NCI-H345 treated with DMSO at 0.1 percent for 48 hours (cell line): ENCODE data around the gene RASD1.

Source experiments
- DNase-seq: peaks from one replicate; lab custom pipeline; 2025; ENCODE audit not compliant: unreplicated experiment; lab: John Stamatoyannopoulos, UW

RASD1 gene

DNA sequence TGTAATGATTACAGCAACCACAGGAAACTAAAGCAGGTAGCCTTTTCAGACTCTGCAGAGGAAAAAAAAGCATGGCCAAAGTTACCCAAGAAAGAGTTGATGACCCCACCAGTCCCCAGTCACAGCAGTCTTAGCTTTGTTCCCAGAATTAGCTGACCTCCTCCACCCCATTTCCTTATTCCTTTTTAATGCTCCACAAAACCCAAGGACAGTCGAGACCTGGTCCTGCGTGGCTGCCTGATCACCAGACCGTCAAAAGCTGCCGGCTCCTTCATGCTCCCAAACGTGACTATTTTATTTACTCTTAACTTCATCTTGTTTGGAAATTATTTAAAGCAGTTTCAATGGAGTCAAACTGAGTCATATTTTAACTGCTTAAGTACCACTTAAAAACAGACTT is 48.1 kb downstream of the RASD1 start:
- no peak for DNase-seq

DNA sequence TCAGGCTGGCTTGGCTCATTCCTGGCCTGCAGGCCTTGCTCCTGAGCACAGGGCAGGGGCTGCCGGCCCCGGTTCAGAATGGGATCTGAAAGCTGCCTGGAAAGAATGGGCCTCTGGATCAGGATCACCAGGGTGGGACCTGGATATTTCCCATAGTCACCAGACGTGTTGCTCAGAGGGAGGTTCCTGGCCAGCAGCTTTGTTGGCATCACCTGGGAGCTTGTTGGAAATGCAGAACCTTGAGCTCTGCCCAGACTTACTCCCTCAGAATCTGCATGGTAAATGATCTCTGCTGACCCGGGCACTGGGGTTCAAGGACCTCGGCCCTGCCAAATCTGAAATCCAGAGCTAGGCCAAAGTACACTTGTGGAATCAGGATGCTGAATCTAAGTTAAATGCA is 48.9 kb downstream of the RASD1 start:
- DNase-seq, result no peak

DNA sequence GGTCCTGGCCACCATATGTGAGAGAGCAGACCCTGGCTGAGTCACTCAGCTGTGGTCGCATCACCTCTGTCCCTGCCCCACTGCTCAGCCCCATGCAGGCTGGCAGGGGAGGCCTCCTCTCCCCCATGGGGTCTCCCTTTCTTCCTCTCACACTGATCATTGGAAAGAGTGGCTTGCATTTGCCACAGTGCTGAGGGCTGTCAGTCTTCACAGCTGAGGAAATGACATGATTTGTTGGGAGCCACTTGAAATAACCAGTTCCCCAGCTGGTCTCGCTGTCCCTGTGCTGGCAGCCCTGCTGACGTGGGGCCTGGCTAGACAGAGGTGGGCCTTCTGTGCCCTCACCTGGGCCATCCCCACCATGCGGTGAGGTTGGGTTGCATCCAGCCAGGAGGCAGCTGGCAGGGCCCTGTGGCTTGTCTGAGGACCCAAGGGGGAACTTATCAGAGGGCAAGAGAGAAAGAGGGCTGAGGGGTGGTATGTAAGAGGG is 49.5 kb downstream of the RASD1 start:
- DNase-seq, result no peak

DNA sequence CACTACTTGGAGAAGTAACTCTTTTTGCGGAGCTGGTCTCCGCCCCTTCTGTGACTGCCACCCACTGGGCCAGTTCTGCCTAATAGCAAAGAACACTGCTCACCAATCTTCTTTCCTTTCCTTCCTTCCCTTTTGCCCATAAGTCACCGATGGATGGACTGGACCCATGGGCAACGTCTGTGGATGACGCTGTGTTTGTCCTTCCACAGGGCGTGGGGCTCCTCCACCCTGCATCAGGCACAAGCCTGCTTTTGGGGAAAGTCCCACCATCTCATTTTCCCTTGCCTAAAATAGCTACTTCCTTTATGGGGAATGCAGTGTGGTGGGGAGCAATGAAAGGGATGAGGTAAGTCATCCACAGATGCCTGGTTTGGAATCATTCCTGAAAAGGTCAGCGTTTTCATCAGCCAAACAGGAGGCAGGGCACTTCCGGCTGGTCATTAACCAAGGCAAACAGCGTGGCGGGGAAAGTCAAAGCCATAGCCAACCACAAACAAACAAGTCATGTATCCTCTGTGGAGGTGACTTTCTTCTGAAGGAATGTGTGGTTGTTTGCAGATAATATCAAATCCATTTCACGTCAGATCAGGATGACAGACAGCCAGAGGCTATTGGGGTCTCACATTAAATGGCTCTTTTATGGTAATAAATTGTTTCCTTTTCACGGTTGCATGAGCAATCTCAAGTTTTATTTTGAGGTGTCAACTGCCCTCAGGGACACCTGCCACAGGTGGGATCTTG is 50.1 kb downstream of the RASD1 start:
- no peak for DNase-seq

DNA sequence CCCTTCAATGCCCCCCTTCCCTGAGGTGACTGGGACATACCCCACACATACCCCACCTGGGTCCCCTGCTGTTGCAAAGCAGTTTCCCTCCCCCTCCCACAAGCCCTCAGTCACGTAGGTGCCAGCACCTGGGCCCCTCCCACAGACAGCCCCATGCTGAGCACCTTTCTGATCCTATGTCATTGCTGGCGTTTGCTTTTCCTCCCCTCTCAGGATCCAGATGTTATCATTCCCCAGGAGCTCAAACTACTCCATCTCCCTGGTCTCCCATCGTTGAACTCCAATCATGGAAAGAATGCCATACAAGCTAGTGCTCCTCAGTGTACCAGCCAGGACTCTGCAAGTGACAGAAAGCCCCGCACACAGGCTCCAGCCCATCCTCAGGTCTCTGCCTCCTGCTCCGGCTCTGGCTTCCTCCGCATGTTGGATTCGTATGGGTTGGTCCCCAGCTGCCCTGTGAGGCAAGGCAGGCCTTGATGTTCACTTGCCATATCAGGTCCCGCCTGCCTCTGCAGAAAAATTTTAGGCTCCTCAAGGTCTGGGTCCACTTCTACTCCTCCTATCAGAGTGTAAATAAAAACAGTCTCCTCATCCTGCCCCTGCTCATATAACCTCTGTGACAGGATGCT is 50.8 kb downstream of the RASD1 start:
- DNase-seq, result no peak
